ENCODE measurements around the gene ASTN2.

Gene ASTN2

GRCh38 chr9:116724123-116724522 lies 690.7 kb downstream of the ASTN2 start:
- H3K4me2 ChIP-seq (ENCODE audit: low read length): no peak overlapping the region
- no peaks in the 10 kb centered on the region for H3K4me1 ChIP-seq (ENCODE audit: control insufficient read depth, low read length)
- no peaks in the 10 kb centered on the region for H3F3A ChIP-seq (ENCODE audit: control insufficient read depth, insufficient read depth)
- H3K27me3 ChIP-seq (ENCODE audit: control insufficient read depth, low read length): no peaks in the 10 kb centered on the region
- no peak for TF ChIP-seq CTCF (IDR thresholded peaks at IDR 0.05; ENCODE audit: low read depth, low read length, poor library complexity, severe bottlenecking)
- TF ChIP-seq EZH2phosphoT487 (IDR thresholded peaks at IDR 0.05; ENCODE audit: borderline replicate concordance, low read length): no peak
- H3K79me2 ChIP-seq (ENCODE audit: control insufficient read depth, low read length): no peaks in the 10 kb centered on the region
- no peak overlapping the region for H3K27ac ChIP-seq (ENCODE audit: low read depth, low read length)
- no peaks in the 10 kb centered on the region for H3K9me3 ChIP-seq (ENCODE audit: control insufficient read depth, insufficient read depth, low read length)
- H3K9me2 ChIP-seq (replicated peaks; ENCODE audit: control insufficient read depth, low read length): no peaks in the 10 kb centered on the region
- no peak overlapping the region for H3K4me3 ChIP-seq (ENCODE audit: low read length)
- peaks cover 4% of the 10 kb centered on the region for H3K36me3 ChIP-seq (ENCODE audit: control insufficient read depth, low read length)
- no peaks in the 10 kb centered on the region for H4K20me1 ChIP-seq (ENCODE audit: control insufficient read depth, insufficient read depth, low read depth, low read length)

- Histone ChIP-seq H3K27ac (ENCODE audit: low read depth, low read length) (no peak overlapping the region), H3K79me2 (ENCODE audit: control insufficient read depth, low read length) (no peaks in the 10 kb centered on the region), H3K9me3 (ENCODE audit: control insufficient read depth, insufficient read depth, low read length) (no peaks in the 10 kb centered on the region), H3K4me2 (ENCODE audit: low read length) (no peak overlapping the region), H4K20me1 (ENCODE audit: control insufficient read depth, insufficient read depth, low read depth, low read length) (no peaks in the 10 kb centered on the region), H3K9me2 (replicated peaks; ENCODE audit: control insufficient read depth, low read length) (no peaks in the 10 kb centered on the region), H3K4me3 (ENCODE audit: low read length) (no peak overlapping the region), H3K27me3 (ENCODE audit: control insufficient read depth, low read length) (no peaks in the 10 kb centered on the region), H3K4me1 (ENCODE audit: control insufficient read depth, low read length) (no peaks in the 10 kb centered on the region), H3F3A (ENCODE audit: control insufficient read depth, insufficient read depth) (no peaks in the 10 kb centered on the region), H3K36me3 (ENCODE audit: control insufficient read depth, low read length) (peaks cover 4% of the 10 kb centered on the region)
- no peak for TF ChIP-seq EZH2phosphoT487 (IDR thresholded peaks at IDR 0.05; ENCODE audit: borderline replicate concordance, low read length)
Observed at GRCh38 chr9:116721944-116722343, 692.9 kb downstream of the ASTN2 start.

GRCh38 chr9:116721411-116721810 lies 693.4 kb downstream of the ASTN2 start:
- H3K27ac ChIP-seq (ENCODE audit: low read depth, low read length): no peak overlapping the region
- TF ChIP-seq EZH2phosphoT487 (IDR thresholded peaks at IDR 0.05; ENCODE audit: borderline replicate concordance, low read length): no peak
- no peaks in the 10 kb centered on the region for H3K27me3 ChIP-seq (ENCODE audit: control insufficient read depth, low read length)
- no peaks in the 10 kb centered on the region for H4K20me1 ChIP-seq (ENCODE audit: control insufficient read depth, insufficient read depth, low read depth, low read length)
- H3K36me3 ChIP-seq (ENCODE audit: control insufficient read depth, low read length): peaks cover 4% of the 10 kb centered on the region
- H3K4me1 ChIP-seq (ENCODE audit: control insufficient read depth, low read length): no peaks in the 10 kb centered on the region
- H3K9me3 ChIP-seq (ENCODE audit: control insufficient read depth, insufficient read depth, low read length): no peaks in the 10 kb centered on the region
- H3F3A ChIP-seq (ENCODE audit: control insufficient read depth, insufficient read depth): no peaks in the 10 kb centered on the region
- H3K4me2 ChIP-seq (ENCODE audit: low read length): no peak overlapping the region
- no peaks in the 10 kb centered on the region for H3K79me2 ChIP-seq (ENCODE audit: control insufficient read depth, low read length)
- no peak overlapping the region for H3K4me3 ChIP-seq (ENCODE audit: low read length)
- H3K9me2 ChIP-seq (replicated peaks; ENCODE audit: control insufficient read depth, low read length): no peaks in the 10 kb centered on the region

- Histone ChIP-seq H3K4me3 (ENCODE audit: low read length) (no peak overlapping the region), H3K4me2 (ENCODE audit: low read length) (no peak overlapping the region), H3K9me2 (replicated peaks; ENCODE audit: control insufficient read depth, low read length) (no peaks in the 10 kb centered on the region), H3K27me3 (ENCODE audit: control insufficient read depth, low read length) (no peaks in the 10 kb centered on the region), H3K79me2 (ENCODE audit: control insufficient read depth, low read length) (no peaks in the 10 kb centered on the region), H3K4me1 (ENCODE audit: control insufficient read depth, low read length) (no peaks in the 10 kb centered on the region), H3F3A (ENCODE audit: control insufficient read depth, insufficient read depth) (no peaks in the 10 kb centered on the region), H3K36me3 (ENCODE audit: control insufficient read depth, low read length) (peaks cover 4% of the 10 kb centered on the region), H4K20me1 (ENCODE audit: control insufficient read depth, insufficient read depth, low read depth, low read length) (no peaks in the 10 kb centered on the region), H3K9me3 (ENCODE audit: control insufficient read depth, insufficient read depth, low read length) (no peaks in the 10 kb centered on the region), H3K27ac (ENCODE audit: low read depth, low read length) (no peak overlapping the region)
- TF ChIP-seq EZH2phosphoT487 (IDR thresholded peaks at IDR 0.05; ENCODE audit: borderline replicate concordance, low read length): no peak
- TF ChIP-seq CTCF (IDR thresholded peaks at IDR 0.05; ENCODE audit: low read depth, low read length, poor library complexity, severe bottlenecking): no peak
Observed at GRCh38 chr9:116720111-116720510, 694.7 kb downstream of the ASTN2 start.

Data from DOHH2 (cell line).